Measurements from ENCODE around the gene SEC14L5. TPM values are rescaled to one million over a fixed set of nuclear protein-coding genes. Genes with fewer than 3 reads are reported as not detected.
A peak's percentile ranks its signal among the peaks of the same experiment; 100 is the strongest.
"Not testable (repeated sequence)": the region's sequence is repeated elsewhere in the genome, so short reads cannot be mapped to it uniquely, and the experiment has no call there.

SEC14L5 gene
- polyA plus RNA-seq, 4 donors, result 0.16 to 0.35 (median 0.27) TPM; not detected in 1

- WGBS, 3 donors, result 70 to 77% (median 75%) methylated on average over 14 of the region's 14 CpGs
- Histone ChIP-seq H3K27ac (ENCODE audit: low read depth in 1 of 3, low read length in 2 of 3) (no peak overlapping the region), H3K4me1 (ENCODE audit: control insufficient read depth in 3 of 3, insufficient read depth in 2 of 3, low read depth in 1 of 3, low read length in 2 of 3) (peaks cover 0 to 8% (median 0%) of the 10 kb centered on the region in 3 donors), H3K27me3 (ENCODE audit: control insufficient read depth in 3 of 3, insufficient read depth in 3 of 3, low read length in 3 of 3) (no peaks in the 10 kb centered on the region), H3K9me3 (ENCODE audit: control insufficient read depth in 2 of 2, insufficient read depth in 1 of 2, low read depth in 1 of 2, low read length in 1 of 2) (no peaks in the 10 kb centered on the region), H3K4me3 (ENCODE audit: low read depth in 1 of 3, low read length in 3 of 3) (no peak overlapping the region), H3K36me3 (ENCODE audit: control insufficient read depth in 3 of 3, insufficient read depth in 2 of 3, low read depth in 1 of 3, low read length in 3 of 3) (no peaks in the 10 kb centered on the region)
- FAIRE-seq (no peak), DNase-seq (no peak)
Measured at GRCh38 chr16:5042574-5043171, 84.5 kb downstream of the SEC14L5 start.

GRCh38 chr16:5044011-5044540 is 85.9 kb downstream of the SEC14L5 start:
- Histone ChIP-seq H3K36me3 (ENCODE audit: control insufficient read depth in 3 of 3, insufficient read depth in 2 of 3, low read depth in 1 of 3, low read length in 3 of 3) (no peaks in the 10 kb centered on the region), H3K4me1 (ENCODE audit: control insufficient read depth in 3 of 3, insufficient read depth in 2 of 3, low read depth in 1 of 3, low read length in 2 of 3) (peaks cover 0 to 8% (median 0%) of the 10 kb centered on the region in 3 donors), H3K27ac (ENCODE audit: low read depth in 1 of 3, low read length in 2 of 3) (no peak overlapping the region), H3K4me3 (ENCODE audit: low read depth in 1 of 3, low read length in 3 of 3) (no peak overlapping the region), H3K9me3 (ENCODE audit: control insufficient read depth in 2 of 2, insufficient read depth in 1 of 2, low read depth in 1 of 2, low read length in 1 of 2) (no peaks in the 10 kb centered on the region), H3K27me3 (ENCODE audit: control insufficient read depth in 3 of 3, insufficient read depth in 3 of 3, low read length in 3 of 3) (no peaks in the 10 kb centered on the region)
- WGBS, 3 donors, result 90 to 95% (median 93%) methylated on average over 8 of the region's 8 CpGs
- no peak for DNase-seq
- FAIRE-seq, result no peak

DNA sequence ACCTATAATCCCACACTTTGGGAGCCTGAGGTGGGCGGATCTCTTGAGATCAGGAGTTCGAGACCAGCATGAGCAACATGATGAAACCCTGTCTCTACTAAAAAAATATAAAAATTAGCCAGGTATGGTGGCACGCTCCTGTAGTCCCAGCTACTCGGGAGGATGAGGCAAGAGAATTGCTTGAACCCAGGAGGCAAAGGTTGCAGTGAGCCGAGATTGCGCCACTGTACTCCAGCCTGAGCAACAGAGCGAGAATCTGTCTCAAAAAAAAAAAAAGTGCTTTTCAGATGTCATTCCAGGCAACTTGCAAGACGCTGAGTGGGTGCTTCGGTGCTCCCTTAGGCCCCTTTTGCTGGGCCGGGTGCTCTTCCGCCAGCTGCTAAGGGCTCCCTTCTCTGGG is 86.5 kb downstream of the SEC14L5 start:
- not testable (repeated sequence) for H3K27me3 ChIP-seq (ENCODE audit: control insufficient read depth in 3 of 3, insufficient read depth in 3 of 3, low read length in 3 of 3); H3K9me3 ChIP-seq (ENCODE audit: control insufficient read depth in 2 of 2, insufficient read depth in 1 of 2, low read depth in 1 of 2, low read length in 1 of 2); DNase-seq; H3K4me1 ChIP-seq (ENCODE audit: control insufficient read depth in 3 of 3, insufficient read depth in 2 of 3, low read depth in 1 of 3, low read length in 2 of 3); H3K27ac ChIP-seq (ENCODE audit: low read depth in 1 of 3, low read length in 2 of 3); FAIRE-seq; H3K36me3 ChIP-seq (ENCODE audit: control insufficient read depth in 3 of 3, insufficient read depth in 2 of 3, low read depth in 1 of 3, low read length in 3 of 3); H3K4me3 ChIP-seq (ENCODE audit: low read depth in 1 of 3, low read length in 3 of 3)
- WGBS, 3 donors, result 92 to 93% (median 93%) methylated on average over 11 of the region's 11 CpGs

GRCh38 chr16:5045499-5046115 is 87.5 kb downstream of the SEC14L5 start:
- no peak for DNase-seq
- no peaks in the 10 kb centered on the region for H3K36me3 ChIP-seq (ENCODE audit: control insufficient read depth in 3 of 3, insufficient read depth in 2 of 3, low read depth in 1 of 3, low read length in 3 of 3)
- H3K4me3 ChIP-seq (ENCODE audit: low read depth in 1 of 3, low read length in 3 of 3), result no peak overlapping the region
- no peaks in the 10 kb centered on the region for H3K9me3 ChIP-seq (ENCODE audit: control insufficient read depth in 2 of 2, insufficient read depth in 1 of 2, low read depth in 1 of 2, low read length in 1 of 2)
- WGBS, 3 donors, result 87 to 90% (median 89%) methylated on average over 10 of the region's 10 CpGs
- H3K27me3 ChIP-seq (ENCODE audit: control insufficient read depth in 3 of 3, insufficient read depth in 3 of 3, low read length in 3 of 3), result no peaks in the 10 kb centered on the region
- no peak for FAIRE-seq
- peaks cover 0 to 7% (median 0%) of the 10 kb centered on the region in 3 donors for H3K4me1 ChIP-seq (ENCODE audit: control insufficient read depth in 3 of 3, insufficient read depth in 2 of 3, low read depth in 1 of 3, low read length in 2 of 3)
- no peak overlapping the region for H3K27ac ChIP-seq (ENCODE audit: low read depth in 1 of 3, low read length in 2 of 3)

DNA sequence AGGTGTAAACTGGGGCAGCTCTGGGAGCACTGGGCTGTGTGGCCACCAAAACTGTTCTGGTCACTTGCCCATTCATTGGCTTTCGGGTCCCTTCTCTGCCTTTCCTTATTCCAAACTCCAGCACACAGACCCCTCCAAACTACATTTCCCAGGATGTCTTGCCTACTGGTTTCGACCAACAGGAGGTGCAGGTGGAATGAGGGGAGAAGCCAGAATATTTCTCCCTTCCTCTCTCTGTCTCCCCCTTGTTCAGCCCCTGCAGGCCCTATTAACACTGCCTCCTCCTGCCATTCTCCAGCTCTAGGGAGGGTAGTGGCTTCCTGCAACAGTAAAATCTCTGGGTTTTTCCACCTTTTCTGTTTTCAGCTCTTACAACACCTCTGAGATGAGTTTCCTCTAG is 88.8 kb downstream of the SEC14L5 start:
- no peaks in the 10 kb centered on the region for H3K27me3 ChIP-seq (ENCODE audit: control insufficient read depth in 3 of 3, insufficient read depth in 3 of 3, low read length in 3 of 3)
- 63 to 88% (median 78%) methylated on average over 2 of the region's 2 CpGs for whole genome bisulfite sequencing, 3 donors
- no peaks in the 10 kb centered on the region for H3K9me3 ChIP-seq (ENCODE audit: control insufficient read depth in 2 of 2, insufficient read depth in 1 of 2, low read depth in 1 of 2, low read length in 1 of 2)
- H3K4me3 ChIP-seq (ENCODE audit: low read depth in 1 of 3, low read length in 3 of 3), result no peak overlapping the region
- no peak for DNase-seq
- H3K27ac ChIP-seq (ENCODE audit: low read depth in 1 of 3, low read length in 2 of 3), result no peak overlapping the region
- no peaks in the 10 kb centered on the region for H3K36me3 ChIP-seq (ENCODE audit: control insufficient read depth in 3 of 3, insufficient read depth in 2 of 3, low read depth in 1 of 3, low read length in 3 of 3)
- no peak for FAIRE-seq
- H3K4me1 ChIP-seq (ENCODE audit: control insufficient read depth in 3 of 3, insufficient read depth in 2 of 3, low read depth in 1 of 3, low read length in 2 of 3), result no peaks in the 10 kb centered on the region

- Histone ChIP-seq H3K36me3 (ENCODE audit: control insufficient read depth in 3 of 3, insufficient read depth in 2 of 3, low read depth in 1 of 3, low read length in 3 of 3) (no peaks in the 10 kb centered on the region), H3K27me3 (ENCODE audit: control insufficient read depth in 3 of 3, insufficient read depth in 3 of 3, low read length in 3 of 3) (no peaks in the 10 kb centered on the region), H3K27ac (ENCODE audit: low read depth in 1 of 3, low read length in 2 of 3) (no peak overlapping the region), H3K4me1 (ENCODE audit: control insufficient read depth in 3 of 3, insufficient read depth in 2 of 3, low read depth in 1 of 3, low read length in 2 of 3) (no peaks in the 10 kb centered on the region), H3K9me3 (ENCODE audit: control insufficient read depth in 2 of 2, insufficient read depth in 1 of 2, low read depth in 1 of 2, low read length in 1 of 2) (no peaks in the 10 kb centered on the region), H3K4me3 (ENCODE audit: low read depth in 1 of 3, low read length in 3 of 3) (no peak overlapping the region)
- no peak for FAIRE-seq
- 79 to 90% (median 82%) methylated on average over 16 of the region's 16 CpGs for WGBS, 3 donors
- DNase-seq, result no peak
Measured at GRCh38 chr16:5054876-5055865, 97.0 kb downstream of the SEC14L5 start.

GRCh38 chr16:5056352-5056751 is 98.2 kb downstream of the SEC14L5 start:
- H3K27ac ChIP-seq (ENCODE audit: low read depth in 1 of 3, low read length in 2 of 3), result no peak overlapping the region
- H3K4me3 ChIP-seq (ENCODE audit: low read depth in 1 of 3, low read length in 3 of 3), result no peak overlapping the region
- no peaks in the 10 kb centered on the region for H3K4me1 ChIP-seq (ENCODE audit: control insufficient read depth in 3 of 3, insufficient read depth in 2 of 3, low read depth in 1 of 3, low read length in 2 of 3)
- FAIRE-seq, result no peak
- H3K27me3 ChIP-seq (ENCODE audit: control insufficient read depth in 3 of 3, insufficient read depth in 3 of 3, low read length in 3 of 3), result no peaks in the 10 kb centered on the region
- H3K9me3 ChIP-seq (ENCODE audit: control insufficient read depth in 2 of 2, insufficient read depth in 1 of 2, low read depth in 1 of 2, low read length in 1 of 2), result no peaks in the 10 kb centered on the region
- H3K36me3 ChIP-seq (ENCODE audit: control insufficient read depth in 3 of 3, insufficient read depth in 2 of 3, low read depth in 1 of 3, low read length in 3 of 3), result no peaks in the 10 kb centered on the region
- WGBS, 3 donors, result 7 to 13% (median 12%) methylated on average over 11 of the region's 11 CpGs
- DNase-seq, result peak; percentile 31 to 44

GRCh38 chr16:5058476-5058875 is 100.3 kb downstream of the SEC14L5 start:
- H3K4me3 ChIP-seq (ENCODE audit: low read depth in 1 of 3, low read length in 3 of 3), result no peak overlapping the region
- H3K27me3 ChIP-seq (ENCODE audit: control insufficient read depth in 3 of 3, insufficient read depth in 3 of 3, low read length in 3 of 3), result no peaks in the 10 kb centered on the region
- FAIRE-seq (no peak), DNase-seq (no peak)
- no peaks in the 10 kb centered on the region for H3K36me3 ChIP-seq (ENCODE audit: control insufficient read depth in 3 of 3, insufficient read depth in 2 of 3, low read depth in 1 of 3, low read length in 3 of 3)
- no peaks in the 10 kb centered on the region for H3K4me1 ChIP-seq (ENCODE audit: control insufficient read depth in 3 of 3, insufficient read depth in 2 of 3, low read depth in 1 of 3, low read length in 2 of 3)
- no peaks in the 10 kb centered on the region for H3K9me3 ChIP-seq (ENCODE audit: control insufficient read depth in 2 of 2, insufficient read depth in 1 of 2, low read depth in 1 of 2, low read length in 1 of 2)
- no peak overlapping the region for H3K27ac ChIP-seq (ENCODE audit: low read depth in 1 of 3, low read length in 2 of 3)
- 68 to 92% (median 80%) methylated on average over 6 to 7 of the region's 7 CpGs for WGBS, 3 donors
